GM19452 (cell line): Measurements from ENCODE around the gene GAGE12J.
"Not testable (repeated sequence)": the region's sequence is repeated elsewhere in the genome, so short reads cannot be mapped to it uniquely, and the experiment has no call there.

ENCODE experiments used
- ATAC-seq: cut with Tn5 transposase; IDR thresholded peaks from one replicate; pipeline ENCODE4 v1.9.1; 2021; ENCODE audit not compliant: unreplicated experiment

The GAGE12J gene

DNA sequence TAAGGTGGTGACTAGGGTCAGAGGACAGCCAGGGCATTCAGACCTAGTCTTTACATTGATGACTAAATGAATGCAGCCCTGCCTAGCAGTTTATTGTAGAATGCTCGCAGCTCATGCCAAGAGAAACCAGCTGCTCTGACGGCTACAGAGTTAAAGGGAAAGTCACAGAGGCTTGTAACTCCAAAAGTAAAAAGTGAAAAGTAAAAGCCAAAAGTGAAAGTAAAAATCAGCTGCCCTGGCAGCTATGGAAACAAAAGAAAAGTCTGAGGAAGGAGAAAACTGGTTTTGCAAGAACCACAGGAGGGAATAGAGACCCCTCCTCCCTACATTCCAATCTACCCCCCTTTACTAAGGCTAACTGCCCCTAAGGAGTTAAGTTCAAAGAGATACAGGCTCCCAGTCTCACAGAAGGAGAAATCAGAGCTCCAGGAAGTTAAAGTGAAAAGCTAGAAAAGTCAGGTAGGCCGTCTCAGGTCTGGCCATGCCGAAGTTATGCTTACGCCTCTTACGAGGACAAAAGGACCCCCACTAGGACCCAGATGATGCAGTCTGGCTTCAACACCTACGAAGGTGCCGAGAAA, 12.3 kb upstream of the GAGE12J start:
- ATAC-seq, result no peak

DNA sequence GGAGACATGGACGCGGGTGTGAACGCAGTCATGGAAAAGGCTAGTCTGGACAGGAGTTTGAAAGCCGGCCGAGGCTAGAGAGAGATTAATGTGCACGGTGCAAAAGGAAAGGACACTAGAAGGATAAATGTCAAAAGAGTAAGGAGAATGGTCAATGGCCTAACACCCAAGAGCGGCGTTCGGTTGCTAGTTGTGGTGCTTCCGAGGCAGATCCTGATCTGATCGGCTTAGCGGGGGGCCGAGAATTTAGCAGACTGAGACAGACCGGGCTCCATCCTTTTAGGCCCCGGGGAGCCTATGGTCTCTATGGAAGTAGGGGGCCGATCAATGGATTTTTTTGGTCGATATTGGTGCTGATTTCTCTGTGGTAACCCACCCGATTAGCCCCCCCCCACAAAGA, 11.5 kb upstream of the GAGE12J start:
- ATAC-seq, result no peak

DNA sequence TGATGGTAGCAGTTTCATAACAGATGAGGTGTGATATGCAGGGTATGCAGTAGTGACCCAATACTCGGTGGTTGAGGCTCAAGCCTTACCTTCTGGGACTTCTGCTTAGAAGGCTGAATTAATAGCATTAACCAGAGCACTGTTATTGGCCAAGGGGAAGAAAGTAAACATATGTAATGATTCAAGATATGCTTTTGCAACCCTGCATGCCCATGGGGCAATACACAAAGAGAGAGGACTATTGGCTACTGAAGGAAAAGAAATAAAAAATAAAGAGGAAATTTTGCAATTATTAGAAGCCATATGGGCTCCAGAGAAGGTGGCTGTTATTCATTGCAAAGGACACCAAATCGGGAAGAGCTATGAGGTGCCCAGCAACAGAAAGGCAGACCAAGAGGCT, 9.7 kb upstream of the GAGE12J start:
- no peak for ATAC-seq

DNA sequence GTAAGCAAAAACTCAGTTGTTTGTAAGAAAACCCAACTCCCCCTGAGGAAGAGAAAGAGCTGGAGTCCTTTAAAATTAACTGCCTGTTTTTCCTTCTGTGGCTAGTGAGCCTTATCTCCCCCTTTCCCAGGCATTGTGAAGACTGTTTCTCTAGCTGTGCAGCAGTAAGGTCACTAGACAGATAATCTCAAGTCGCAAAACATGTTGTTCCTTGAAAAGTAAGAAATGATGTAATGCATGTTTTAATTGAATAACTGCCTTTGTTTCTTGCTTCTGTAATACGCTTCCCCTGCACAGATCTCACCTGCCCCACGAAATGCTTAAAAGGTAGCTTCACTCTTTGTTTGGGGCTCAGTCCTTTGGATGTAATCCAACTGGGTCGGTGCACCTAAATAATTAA, 5.8 kb upstream of the GAGE12J start:
- ATAC-seq, result no peak

DNA sequence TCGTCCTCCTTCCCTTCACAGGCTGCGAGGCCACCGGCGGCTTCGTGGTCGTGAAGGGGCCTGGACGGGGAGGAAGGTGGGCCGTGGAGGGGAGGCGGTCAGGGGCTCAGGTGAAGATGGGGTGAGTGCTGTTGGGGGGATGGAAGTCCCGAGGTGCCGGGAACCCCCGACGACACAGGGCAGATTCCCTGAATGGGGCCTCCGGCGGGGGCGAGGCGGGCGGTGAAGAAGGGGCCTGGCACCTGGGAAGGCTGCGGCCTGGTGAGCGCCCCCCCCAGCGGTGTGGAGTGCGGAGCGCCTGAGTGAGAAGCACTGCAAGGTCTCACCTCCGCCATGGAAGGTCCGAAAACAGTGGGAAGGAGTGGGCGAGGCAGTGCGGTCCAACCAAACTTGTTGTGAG, 429 bp downstream of the GAGE12J start:
- not testable (repeated sequence) for ATAC-seq

DNA sequence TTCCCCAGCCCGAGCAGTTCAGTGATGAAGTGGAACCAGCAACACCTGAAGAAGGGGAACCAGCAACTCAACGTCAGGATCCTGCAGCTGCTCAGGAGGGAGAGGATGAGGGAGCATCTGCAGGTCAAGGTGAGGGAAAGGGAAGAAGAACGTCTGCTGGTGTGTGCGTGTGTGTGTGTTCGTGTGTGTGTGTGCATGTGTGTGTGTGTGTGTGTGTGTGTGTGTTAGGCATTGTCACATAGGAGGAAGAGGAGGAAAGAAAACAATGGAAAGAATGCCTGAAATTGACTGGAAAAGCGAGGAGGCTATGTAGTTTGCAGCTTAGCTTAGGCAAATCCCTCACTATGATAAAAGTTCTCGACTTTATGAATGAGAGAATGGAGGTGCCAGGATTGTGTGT, 1.9 kb downstream of the GAGE12J start:
- ATAC-seq, result not testable (repeated sequence)

DNA sequence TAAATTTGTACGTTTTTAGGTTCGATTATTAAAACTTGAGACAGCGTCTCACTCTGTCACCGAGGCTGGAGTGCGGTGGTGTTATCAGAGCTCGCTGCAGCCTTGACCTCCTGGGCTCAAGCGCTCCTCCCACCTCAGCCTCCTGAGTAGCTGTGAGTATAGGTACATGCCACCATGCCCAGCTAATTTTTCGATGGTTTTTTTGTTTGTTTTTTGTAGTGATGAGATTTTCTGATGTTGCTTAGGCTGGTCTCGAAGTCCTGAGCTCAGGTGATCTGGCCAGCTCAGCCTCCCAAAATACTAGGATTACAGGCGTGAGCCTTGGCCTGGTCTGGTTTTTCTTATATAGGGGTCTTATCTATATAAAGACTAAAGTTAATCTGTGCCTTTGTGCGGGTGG, 8.6 kb downstream of the GAGE12J start:
- ATAC-seq, result not testable (repeated sequence)

DNA sequence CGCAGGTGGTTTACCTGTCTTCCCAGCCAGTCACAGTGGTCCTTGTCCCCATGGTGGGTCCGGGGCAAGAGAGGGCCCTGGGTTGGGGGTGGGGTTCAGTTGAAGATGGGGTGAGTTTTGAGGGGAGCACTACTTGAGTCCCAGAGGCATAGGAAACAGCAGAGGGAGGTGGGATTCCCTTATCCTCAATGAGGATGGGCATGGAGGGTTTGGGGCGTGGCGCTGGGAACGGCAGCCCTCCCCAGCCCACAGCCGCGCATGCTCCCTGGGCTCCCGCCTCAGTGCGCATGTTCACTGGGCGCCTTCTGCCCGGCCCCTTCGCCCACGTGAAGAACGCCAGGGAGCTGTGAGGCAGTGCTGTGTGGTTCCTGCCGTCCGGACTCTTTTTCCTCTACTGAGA, 9.4 kb downstream of the GAGE12J start, which contains the start of gene GAGE13:
TSS of gene GAGE13 (plus strand) at position 301 of the 400 bp plus-strand sequence. CDS start 1,156 bp downstream, outside the sequence.
- not testable (repeated sequence) for ATAC-seq

DNA sequence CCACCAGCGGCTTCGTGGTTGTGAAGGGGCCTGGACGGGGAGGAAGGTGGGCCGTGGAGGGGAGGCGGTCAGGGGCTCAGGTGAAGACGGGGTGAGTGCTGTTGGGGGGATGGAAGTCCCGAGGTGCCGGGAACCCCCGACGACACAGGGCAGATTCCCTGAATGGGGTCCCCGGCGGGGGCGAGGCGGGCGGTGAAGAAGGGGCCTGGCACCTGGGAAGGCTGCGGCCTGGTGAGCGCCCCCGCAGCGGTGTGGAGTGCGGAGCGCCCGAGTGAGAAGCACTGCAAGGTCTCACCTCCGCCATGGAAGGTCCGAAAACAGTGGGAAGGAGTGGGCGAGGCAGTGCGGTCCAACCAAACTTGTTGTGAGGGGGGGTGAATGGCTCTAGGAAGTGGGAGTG, 10.0 kb downstream of the GAGE12J start:
- not testable (repeated sequence) for ATAC-seq

DNA sequence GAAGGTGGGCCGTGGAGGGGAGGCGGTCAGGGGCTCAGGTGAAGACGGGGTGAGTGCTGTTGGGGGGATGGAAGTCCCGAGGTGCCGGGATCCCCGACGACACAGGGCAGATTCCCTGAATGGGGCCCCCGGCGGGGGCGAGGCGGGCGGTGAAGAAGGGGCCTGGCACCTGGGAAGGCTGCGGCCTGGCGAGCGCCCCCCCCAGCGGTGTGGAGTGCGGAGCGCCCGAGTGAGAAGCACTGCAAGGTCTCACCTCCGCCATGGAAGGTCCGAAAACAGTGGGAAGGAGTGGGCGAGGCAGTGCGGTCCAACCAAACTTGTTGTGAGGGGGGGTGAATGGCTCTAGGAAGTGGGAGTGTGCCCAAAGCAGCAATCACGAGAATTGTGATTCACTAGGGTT, 19.6 kb downstream of the GAGE12J start:
- not testable (repeated sequence) for ATAC-seq

DNA sequence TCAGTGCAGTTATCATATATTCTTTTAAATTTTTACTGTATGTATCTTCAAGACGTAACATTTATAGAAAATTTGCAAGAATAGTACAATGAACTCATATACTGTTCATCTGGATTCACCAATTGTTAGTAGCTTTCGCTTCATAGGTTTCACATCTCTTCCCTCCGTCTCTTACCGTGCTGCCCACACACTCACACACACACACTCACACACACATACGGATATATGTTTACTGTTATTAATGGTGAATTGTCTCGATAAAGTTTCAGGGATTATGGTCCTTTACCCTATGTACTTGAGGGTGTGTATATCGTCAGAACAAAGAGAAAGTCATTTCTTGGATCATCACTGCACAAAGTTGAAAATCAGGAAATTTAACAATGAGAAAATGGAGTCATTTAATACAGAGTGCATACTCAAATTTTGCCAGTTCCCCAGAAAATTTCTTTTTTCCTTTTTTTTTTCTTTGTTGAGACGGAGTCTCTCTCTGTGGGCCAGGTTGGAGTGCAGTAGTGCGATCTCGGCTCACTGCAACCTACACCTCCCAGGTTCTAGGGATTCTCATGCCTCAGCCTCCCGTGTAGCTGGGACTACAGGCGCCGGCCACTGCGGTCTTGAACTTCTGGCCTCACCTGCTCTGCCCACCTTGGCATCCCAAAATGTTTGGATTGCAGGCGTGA, 22.8 kb downstream of the GAGE12J start:
- not testable (repeated sequence) for ATAC-seq

DNA sequence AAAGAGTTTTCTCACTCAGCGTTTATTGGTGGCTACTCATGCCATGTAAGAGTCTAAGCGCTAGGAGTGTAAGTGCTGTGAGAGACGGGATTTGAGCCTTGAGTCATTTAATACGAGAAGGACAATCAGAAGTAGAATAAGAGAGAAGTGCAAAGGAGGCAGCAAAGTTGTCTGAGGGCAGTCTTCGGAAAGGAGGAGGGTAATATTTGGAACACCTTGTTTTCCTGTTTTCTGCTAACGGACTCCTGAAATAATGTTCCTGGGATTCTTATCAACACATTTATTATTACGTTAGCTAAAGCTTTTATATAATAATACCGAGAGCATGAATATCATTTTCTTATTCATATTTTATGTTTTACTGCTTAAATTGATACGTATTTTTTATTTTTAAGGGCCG, 23.6 kb downstream of the GAGE12J start:
- ATAC-seq, result not testable (repeated sequence)

DNA sequence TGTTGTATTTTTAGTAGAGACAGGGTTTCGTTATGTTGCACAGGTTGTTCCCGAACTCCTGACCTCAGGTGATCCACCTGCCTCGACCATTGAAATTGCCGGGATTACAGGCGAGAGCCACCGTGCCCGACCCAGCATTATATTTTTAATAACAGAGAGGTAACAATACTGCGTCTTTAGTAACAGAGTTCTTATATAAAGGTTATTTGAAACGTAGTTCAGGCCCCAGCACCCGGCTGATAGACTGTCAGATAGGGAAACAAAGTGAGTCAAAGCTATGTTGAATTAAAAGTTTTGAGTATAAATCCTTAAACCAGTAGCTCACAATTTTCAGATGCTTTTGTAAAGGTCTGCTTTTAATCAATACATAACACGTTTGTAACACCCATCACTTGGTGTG, 24.3 kb downstream of the GAGE12J start:
- not testable (repeated sequence) for ATAC-seq
